ENCODE measurements around the gene HK1. TPM values are rescaled to one million over a fixed set of nuclear protein-coding genes. Genes with fewer than 3 reads are reported as not detected.

Gene HK1
- total RNA-seq, 1 donor from 2014 or later: 219 TPM

DNA sequence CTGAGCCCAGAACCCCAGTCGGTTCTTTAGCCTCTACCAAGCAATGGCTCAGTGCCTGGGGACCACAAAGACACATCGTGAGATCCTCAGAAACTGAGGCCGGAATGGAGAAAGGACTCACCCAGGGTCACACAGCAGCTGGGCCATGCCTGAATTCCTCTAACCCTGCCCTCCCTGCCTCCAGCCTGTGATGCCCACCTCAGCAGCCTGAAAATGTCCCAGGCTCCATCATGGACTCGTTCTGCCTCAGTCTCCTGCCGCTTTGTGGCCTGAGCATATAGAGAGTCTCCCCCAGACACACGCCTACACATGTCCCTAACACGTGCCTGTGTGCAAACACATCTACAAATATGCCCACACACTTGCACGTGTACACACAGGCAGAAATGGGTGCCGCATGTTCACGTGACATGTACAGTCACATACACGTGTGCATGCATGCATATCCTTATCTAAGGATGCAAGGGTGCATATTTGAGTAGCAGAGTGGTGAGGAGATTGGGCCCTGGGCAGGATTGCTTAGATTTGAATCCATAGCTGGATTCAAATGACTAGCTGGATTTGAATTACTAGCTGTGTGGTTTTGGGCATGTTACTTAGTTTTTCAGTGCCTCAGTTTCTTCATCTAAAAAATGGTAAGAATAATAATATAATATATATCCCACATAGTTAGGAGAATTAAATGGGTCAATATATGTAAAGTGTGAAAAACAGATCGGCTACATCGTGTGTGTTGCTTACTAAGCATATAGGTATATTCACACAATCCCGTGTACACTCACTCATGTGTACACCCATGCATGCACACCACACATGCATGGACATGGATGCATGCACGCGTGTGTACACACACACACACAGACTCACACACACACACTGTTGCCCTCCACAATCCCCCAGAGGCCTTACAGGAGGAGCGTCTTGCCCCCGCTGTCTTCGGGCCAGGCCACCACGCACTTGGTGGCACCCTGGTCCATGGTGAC lies 136.0 kb downstream of the HK1 start:
- Histone ChIP-seq H3K4me1 (peaks cover 18% of the 10 kb centered on the region), H3K27ac (replicated peaks) (no peak overlapping the region), H3K4me3 (no peak overlapping the region), H3K36me3 (no peaks in the 10 kb centered on the region), H3K27me3 (ENCODE audit: low read depth) (no peaks in the 10 kb centered on the region), H3K9me3 (replicated peaks) (no peaks in the 10 kb centered on the region)
- TF ChIP-seq, protein P1, sequence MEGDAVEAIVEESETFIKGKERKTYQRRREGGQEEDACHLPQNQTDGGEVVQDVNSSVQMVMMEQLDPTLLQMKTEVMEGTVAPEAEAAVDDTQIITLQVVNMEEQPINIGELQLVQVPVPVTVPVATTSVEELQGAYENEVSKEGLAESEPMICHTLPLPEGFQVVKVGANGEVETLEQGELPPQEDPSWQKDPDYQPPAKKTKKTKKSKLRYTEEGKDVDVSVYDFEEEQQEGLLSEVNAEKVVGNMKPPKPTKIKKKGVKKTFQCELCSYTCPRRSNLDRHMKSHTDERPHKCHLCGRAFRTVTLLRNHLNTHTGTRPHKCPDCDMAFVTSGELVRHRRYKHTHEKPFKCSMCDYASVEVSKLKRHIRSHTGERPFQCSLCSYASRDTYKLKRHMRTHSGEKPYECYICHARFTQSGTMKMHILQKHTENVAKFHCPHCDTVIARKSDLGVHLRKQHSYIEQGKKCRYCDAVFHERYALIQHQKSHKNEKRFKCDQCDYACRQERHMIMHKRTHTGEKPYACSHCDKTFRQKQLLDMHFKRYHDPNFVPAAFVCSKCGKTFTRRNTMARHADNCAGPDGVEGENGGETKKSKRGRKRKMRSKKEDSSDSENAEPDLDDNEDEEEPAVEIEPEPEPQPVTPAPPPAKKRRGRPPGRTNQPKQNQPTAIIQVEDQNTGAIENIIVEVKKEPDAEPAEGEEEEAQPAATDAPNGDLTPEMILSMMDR (IDR thresholded peaks at IDR 0.05; ENCODE audit: borderline replicate concordance): no peak
- no peak for DNase-seq
- intact Hi-C loops (cut with micrococcal nuclease): no loop called here

DNA sequence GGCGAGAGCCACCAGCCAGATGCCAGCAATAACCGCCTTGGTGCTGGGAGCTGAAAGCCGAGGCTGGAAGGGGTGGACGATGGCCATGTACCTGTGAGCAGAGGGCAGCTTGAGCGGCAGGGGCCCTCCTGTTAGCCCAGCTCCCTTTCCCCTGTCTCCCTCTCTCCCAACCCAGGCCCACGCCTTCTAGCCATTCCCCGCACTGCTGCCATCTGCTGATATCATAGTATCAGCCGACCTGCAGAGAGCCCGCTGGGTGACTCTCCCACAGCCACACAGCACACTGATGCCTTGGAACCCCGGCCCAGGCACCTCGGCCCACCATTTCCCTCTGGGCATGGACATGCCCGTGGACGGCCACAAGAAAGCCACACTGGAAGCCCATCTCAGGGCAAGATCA lies 136.8 kb downstream of the HK1 start:
- DNase-seq: no peak

DNA sequence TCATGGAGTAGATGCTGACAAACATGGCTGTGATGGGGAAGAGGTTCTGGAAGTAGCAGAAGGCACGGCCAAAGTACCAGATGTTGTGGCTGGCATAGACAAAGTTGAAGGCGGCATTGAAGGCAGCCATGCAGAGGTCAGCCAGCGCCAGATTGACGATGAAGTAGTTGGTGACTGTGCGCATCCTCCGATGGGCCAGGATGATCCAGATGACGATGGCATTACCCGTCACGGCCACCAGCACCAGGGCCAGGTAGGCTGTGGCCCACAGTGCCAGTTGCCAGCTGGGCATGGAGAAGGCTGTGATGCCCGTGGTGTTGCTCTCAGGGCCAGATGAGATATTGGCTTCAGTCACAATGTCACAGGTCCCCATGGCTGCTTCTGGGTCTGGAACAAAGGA lies 137.7 kb downstream of the HK1 start:
- H3K36me3 ChIP-seq: no peaks in the 10 kb centered on the region
- TF ChIP-seq, protein P1 (IDR thresholded peaks at IDR 0.05; ENCODE audit: borderline replicate concordance): no peak
- no peak overlapping the region for H3K4me3 ChIP-seq
- H3K9me3 ChIP-seq (replicated peaks): no peaks in the 10 kb centered on the region
- H3K27ac ChIP-seq (replicated peaks): no peak overlapping the region
- H3K4me1 ChIP-seq: peaks cover 9% of the 10 kb centered on the region
- H3K27me3 ChIP-seq (ENCODE audit: low read depth): no peaks in the 10 kb centered on the region
- intact Hi-C loops (cut with micrococcal nuclease): no loop called here
- no peak for DNase-seq

More for the DNA sequence above, 136.8 kb downstream of the HK1 start:
- TF ChIP-seq, protein P1 (IDR thresholded peaks at IDR 0.05; ENCODE audit: borderline replicate concordance): no peak
- Histone ChIP-seq H3K4me1 (peaks cover 11% of the 10 kb centered on the region), H3K9me3 (replicated peaks) (no peaks in the 10 kb centered on the region), H3K27ac (replicated peaks) (no peak overlapping the region), H3K36me3 (no peaks in the 10 kb centered on the region), H3K27me3 (ENCODE audit: low read depth) (no peaks in the 10 kb centered on the region), H3K4me3 (no peak overlapping the region)
- intact Hi-C loops (cut with micrococcal nuclease): no loop called here

DNA sequence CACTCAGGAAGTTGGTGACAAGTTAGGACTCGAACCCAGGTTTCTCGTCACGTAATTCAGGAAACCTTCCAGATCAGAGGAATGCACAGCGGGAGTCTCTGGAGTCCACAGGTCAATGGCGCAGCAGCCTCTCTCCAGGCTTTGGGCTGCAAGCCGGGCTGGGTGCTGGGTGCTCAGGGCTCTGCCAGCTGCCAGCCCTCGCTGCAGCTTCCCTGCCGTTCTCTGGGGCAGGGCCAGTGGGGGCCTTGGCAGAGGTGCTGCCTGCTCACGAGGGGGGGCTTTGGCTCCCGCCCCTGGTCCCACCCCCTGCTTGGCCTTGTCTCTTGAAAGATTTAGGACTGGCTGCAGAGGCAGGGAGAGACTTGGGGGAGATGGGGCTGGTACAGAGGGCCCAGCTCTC lies 138.4 kb downstream of the HK1 start, which contains the start of gene TACR2:
TSS of gene TACR2 (minus strand) at position 224 of the 400 bp plus-strand sequence. CDS start 595 bp downstream, outside the sequence.
- Histone ChIP-seq H3K9me3 (replicated peaks) (no peaks in the 10 kb centered on the region), H3K27ac (replicated peaks) (no peak within 1 kb of the TSS), H3K4me1 (peaks cover 12% of the 10 kb centered on the region), H3K36me3 (no peaks in the 10 kb centered on the region), H3K27me3 (ENCODE audit: low read depth) (no peaks in the 10 kb centered on the region), H3K4me3 (no peak within 1 kb of the TSS)
- TF ChIP-seq, protein P1 (IDR thresholded peaks at IDR 0.05; ENCODE audit: borderline replicate concordance): no peak
- no peak for DNase-seq
- intact Hi-C loops (cut with micrococcal nuclease): no loop called here

DNA sequence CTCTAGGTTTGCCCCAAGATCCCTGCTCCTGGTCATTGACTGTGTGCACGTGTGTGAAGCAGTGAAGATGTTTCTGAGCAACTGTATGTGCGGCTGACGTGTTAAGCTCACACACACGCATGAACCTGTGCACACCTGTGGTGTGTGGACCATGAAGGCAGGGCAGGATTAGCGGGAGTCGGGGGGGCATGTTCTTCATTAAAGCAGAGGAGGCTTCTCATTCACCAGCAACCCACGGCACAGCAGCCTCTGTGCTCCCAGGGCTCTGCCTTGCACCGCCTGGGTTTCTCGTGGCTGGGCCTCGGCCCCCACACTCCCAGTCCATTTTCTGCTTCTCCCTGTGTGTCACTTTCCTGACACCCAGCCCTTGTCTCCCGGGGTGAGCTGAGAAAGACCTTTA lies 139.2 kb downstream of the HK1 start:
- Histone ChIP-seq H3K27me3 (ENCODE audit: low read depth) (no peaks in the 10 kb centered on the region), H3K4me3 (no peak overlapping the region), H3K27ac (replicated peaks) (no peak overlapping the region), H3K9me3 (replicated peaks) (no peaks in the 10 kb centered on the region), H3K36me3 (no peaks in the 10 kb centered on the region), H3K4me1 (peaks cover 18% of the 10 kb centered on the region)
- intact Hi-C loops (cut with micrococcal nuclease): no loop called here
- TF ChIP-seq, protein P1 (IDR thresholded peaks at IDR 0.05; ENCODE audit: borderline replicate concordance): no peak
- DNase-seq: no peak
